ENCODE measurements around the gene UGT1A3.

Gene UGT1A3

DNA sequence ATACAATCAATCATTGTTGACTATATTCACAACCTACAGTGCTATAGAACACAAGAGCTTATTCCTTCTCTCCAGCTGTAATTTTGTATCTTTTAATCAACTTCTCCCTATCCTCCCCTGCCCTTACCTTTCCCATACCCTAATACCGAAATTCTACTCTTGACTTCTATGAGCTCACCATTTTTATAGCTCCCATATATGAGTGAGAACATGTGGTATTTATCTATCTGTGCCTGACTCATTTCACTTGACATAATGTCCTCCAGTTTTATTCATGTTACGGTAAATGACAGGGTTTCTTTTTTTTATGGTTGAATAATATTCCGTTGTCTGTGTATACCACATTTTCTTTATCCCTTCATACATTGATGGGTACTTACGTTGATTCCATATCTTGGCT, 51.9 kb downstream of the UGT1A3 start:
- ATAC-seq (ENCODE audit: low read depth) = no peak
- H3K4me1 Mint-ChIP-seq = no peaks in the 10 kb centered on the region
- no peak overlapping the region for H3K4me3 Mint-ChIP-seq
- peaks cover 20% of the 10 kb centered on the region for H3K27me3 Mint-ChIP-seq
- peaks cover 8% of the 10 kb centered on the region for H3K9me3 Mint-ChIP-seq
- no peak overlapping the region for H3K27ac Mint-ChIP-seq
- no peak for DNase-seq (ENCODE audit: low spot score in 2 of 2)
- no peaks in the 10 kb centered on the region for H3K36me3 Mint-ChIP-seq

DNA sequence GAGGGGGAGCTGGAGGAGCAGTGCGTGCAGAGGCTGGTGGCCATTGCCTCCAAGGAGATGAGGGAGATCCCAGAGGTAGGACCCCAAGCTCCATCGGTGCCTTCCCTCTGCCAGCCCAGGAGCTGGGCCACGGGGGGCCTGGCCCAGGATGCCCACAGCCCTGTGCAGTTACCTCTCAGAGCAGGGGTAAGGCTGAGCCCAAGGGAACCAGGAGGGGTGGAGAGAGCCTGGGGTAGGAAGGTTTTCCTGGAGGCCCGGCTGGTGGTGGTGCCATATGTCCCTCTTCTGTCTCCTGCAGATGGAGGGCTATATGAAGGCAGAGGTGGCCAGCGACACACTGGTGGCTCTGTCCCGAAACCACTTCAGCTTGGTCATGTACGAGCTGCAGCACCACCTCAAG, 60.7 kb downstream of the UGT1A3 start:
- peaks cover 3% of the 10 kb centered on the region for H3K4me1 Mint-ChIP-seq
- peaks cover 13% of the 10 kb centered on the region for H3K27me3 Mint-ChIP-seq
- H3K36me3 Mint-ChIP-seq = no peaks in the 10 kb centered on the region
- no peak overlapping the region for H3K4me3 Mint-ChIP-seq
- ATAC-seq (ENCODE audit: low read depth) (no peak), DNase-seq (ENCODE audit: low spot score in 2 of 2) (no peak)
- no peaks in the 10 kb centered on the region for H3K9me3 Mint-ChIP-seq
- no peak overlapping the region for H3K27ac Mint-ChIP-seq

DNA sequence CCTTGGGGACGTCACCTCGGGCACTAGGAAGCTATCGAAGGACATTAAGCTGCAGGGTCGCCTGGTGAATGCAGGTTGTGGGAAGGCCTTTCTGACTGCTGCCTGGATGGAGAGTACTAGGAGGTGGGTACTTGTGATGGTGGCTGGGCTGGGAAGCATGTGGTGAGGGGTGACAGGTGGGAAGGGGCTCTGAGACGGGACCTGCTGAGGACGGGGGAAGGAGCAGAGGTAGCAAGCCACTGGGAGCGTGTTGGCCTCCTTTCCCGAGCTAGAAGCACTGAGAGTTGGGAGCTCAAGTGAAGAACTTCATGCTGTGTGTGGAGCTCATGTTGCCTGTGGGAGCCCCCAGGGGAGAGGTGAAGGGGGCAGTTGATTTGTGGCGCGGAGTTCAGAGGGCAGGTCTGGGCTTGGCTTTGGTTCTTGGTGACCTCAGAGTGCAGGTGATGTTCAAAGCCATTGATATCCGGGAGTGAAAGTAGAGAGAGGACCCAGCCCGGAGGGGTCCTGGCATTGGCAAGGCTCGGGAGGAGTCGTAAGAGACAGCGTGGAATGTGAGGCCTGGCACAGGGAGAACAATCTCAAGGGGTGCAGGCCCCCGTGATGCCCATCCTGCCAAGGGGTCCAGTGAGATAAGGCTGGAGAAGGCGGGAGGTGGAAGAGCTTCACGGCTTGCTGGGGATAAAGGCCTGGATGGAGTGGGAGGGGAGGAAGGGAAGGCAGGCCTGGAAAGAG, 62.5 kb downstream of the UGT1A3 start:
- Mint-ChIP-seq H3K4me1 (peaks cover 3% of the 10 kb centered on the region), H3K27me3 (peaks cover 10% of the 10 kb centered on the region), H3K27ac (no peak overlapping the region), H3K36me3 (no peaks in the 10 kb centered on the region), H3K4me3 (no peak overlapping the region), H3K9me3 (no peaks in the 10 kb centered on the region)
- ATAC-seq (ENCODE audit: low read depth) = no peak
- DNase-seq (ENCODE audit: low spot score in 2 of 2) = no peak

DNA sequence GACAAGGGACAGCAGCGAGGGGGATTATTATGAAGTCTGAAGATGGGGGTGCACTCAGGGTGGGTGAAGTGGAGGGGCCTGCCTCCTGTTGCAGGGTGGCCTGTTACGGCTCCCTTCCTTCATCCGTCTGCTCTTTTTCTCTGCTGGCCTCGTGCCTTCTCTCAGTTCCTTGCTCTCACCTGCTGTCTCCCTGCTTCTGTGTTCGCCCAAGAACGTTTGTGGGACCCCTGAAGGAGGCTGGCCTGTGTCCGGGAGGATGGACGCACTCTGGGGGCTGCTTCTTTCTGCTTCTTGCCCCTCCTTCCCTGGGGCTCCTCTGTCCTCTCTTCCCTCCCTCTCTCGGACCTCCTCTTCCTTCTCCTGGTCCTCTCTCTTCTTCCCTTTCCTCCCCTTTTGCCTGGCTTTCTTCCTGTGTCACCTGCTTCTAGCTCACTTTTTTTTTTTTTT, 63.1 kb downstream of the UGT1A3 start:
- Mint-ChIP-seq H3K4me3 (no peak overlapping the region), H3K27ac (no peak overlapping the region), H3K36me3 (no peaks in the 10 kb centered on the region), H3K4me1 (peaks cover 3% of the 10 kb centered on the region), H3K9me3 (no peaks in the 10 kb centered on the region), H3K27me3 (peaks cover 10% of the 10 kb centered on the region)
- no peak for ATAC-seq (ENCODE audit: low read depth)
- DNase-seq (ENCODE audit: low spot score in 2 of 2) = no peak

DNA sequence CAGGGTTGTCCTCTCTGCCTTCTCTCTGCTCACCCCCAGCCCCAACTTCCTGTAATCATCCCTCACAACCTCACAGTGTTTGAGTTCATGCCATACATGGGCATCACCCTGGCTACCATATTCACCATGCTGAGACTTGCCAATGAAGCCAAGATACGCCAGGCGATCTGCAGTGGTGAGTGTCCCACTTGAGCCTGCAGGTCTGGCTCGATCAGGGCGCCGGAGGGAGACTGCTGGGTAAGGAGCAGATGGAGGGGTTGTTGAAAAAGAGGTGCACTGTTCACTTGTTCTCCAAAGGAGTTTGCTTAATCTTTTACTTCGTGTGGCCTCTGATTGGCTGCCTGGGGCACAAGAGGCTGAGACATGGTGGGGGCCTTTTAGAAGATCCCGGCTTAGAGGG, 63.9 kb downstream of the UGT1A3 start:
- H3K4me1 Mint-ChIP-seq = peaks cover 3% of the 10 kb centered on the region
- no peak for DNase-seq (ENCODE audit: low spot score in 2 of 2)
- H3K9me3 Mint-ChIP-seq = no peaks in the 10 kb centered on the region
- H3K27me3 Mint-ChIP-seq = peaks cover 10% of the 10 kb centered on the region
- no peak overlapping the region for H3K27ac Mint-ChIP-seq
- H3K4me3 Mint-ChIP-seq = no peak overlapping the region
- no peaks in the 10 kb centered on the region for H3K36me3 Mint-ChIP-seq
- ATAC-seq (ENCODE audit: low read depth) = no peak

DNA sequence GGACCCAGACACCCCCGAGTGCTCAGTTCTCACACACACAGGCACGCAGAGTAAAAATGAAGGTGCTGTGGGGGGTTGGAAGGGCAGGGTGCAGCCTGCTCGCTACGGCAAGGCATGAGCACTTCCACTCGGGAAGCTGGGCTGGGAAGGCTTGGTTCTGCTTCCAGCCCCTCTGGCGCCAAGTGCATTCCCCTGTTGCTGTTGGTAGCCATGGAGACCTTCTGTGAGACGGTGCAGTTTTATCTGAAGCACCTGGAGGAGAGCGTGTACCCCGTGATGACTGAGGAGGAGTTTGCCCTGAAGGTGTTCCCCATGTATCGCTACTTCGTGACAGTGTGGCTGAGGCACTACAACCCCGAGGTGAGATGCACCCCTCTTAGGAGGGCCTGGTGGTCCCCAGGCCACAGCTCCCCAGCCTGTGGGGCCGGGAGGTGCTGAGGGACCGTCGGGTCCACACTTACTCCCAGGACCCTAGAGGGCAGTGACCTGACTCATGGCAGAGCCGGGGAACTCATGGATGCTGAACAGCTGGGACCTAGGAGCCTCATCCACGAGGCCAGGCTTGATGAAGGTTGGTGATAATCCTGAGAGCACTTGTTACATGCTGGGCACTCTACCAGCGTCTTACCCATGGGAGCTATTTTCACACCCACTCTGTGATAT, 64.8 kb downstream of the UGT1A3 start:
- H3K9me3 Mint-ChIP-seq = no peaks in the 10 kb centered on the region
- no peak for DNase-seq (ENCODE audit: low spot score in 2 of 2)
- peaks cover 11% of the 10 kb centered on the region for H3K27me3 Mint-ChIP-seq
- no peak overlapping the region for H3K27ac Mint-ChIP-seq
- no peak for ATAC-seq (ENCODE audit: low read depth)
- no peaks in the 10 kb centered on the region for H3K36me3 Mint-ChIP-seq
- no peak overlapping the region for H3K4me3 Mint-ChIP-seq
- peaks cover 3% of the 10 kb centered on the region for H3K4me1 Mint-ChIP-seq

DNA sequence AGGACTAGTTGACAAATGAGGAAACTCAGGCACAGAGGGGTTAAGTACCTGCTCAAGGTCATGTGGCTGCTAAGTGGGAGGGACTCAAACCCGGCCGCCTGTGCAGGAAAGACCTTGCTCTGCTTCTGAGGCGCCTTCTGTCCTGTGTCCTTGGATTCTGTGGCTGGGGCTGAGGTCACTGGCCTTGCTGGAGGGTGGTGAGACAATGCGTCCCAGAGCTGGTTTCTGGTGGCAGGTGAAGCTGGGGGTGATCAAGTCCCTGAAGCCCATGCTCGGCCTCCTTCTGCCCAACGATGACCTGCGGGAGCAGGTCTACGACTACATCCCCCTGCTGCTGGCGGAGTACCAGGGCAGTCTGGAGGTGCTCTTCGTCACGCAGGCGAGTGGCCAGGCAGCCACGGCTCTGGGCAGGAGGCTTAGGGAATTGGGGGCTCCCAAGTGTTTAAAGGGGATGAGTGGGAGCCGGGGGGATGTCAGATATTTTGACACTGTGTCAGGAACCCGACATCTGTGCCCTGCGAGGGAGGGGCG, 65.4 kb downstream of the UGT1A3 start:
- ATAC-seq (ENCODE audit: low read depth) = no peak
- peaks cover 9% of the 10 kb centered on the region for H3K27me3 Mint-ChIP-seq
- no peak overlapping the region for H3K4me3 Mint-ChIP-seq

DNA sequence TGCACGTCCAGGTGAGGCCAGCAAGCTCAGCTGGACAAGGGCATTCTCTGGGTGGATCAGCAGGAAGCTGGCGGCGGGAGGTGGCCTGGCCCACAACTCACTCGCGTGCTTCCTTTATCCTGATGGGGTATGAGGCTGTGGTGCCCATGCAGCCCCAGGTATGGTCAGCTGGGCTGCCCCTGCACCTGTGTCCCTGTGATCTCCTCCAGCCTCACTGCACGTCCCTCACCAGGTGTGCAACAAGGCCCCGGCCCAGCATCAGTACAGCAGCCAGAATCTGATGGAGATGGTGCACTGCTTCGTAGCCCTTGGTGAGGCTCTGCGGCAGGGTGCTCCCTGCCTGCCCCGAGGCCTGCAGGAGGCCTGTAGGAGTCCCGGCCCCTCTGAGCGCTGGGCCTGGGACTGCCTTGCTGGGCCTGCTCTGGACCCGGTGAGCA, 66.9 kb downstream of the UGT1A3 start:
- DNase-seq (ENCODE audit: low spot score in 2 of 2) = no peak
- no peak for ATAC-seq (ENCODE audit: low read depth)
- Mint-ChIP-seq H3K27ac (no peak overlapping the region), H3K36me3 (no peaks in the 10 kb centered on the region), H3K4me1 (no peaks in the 10 kb centered on the region), H3K4me3 (no peak overlapping the region), H3K27me3 (peaks cover 3% of the 10 kb centered on the region), H3K9me3 (no peaks in the 10 kb centered on the region)

More for the DNA sequence above, 65.4 kb downstream of the UGT1A3 start:
- Mint-ChIP-seq H3K4me1 (peaks cover 3% of the 10 kb centered on the region), H3K27ac (no peak overlapping the region), H3K36me3 (no peaks in the 10 kb centered on the region), H3K9me3 (no peaks in the 10 kb centered on the region)
- no peak for DNase-seq (ENCODE audit: low spot score in 2 of 2)

DNA sequence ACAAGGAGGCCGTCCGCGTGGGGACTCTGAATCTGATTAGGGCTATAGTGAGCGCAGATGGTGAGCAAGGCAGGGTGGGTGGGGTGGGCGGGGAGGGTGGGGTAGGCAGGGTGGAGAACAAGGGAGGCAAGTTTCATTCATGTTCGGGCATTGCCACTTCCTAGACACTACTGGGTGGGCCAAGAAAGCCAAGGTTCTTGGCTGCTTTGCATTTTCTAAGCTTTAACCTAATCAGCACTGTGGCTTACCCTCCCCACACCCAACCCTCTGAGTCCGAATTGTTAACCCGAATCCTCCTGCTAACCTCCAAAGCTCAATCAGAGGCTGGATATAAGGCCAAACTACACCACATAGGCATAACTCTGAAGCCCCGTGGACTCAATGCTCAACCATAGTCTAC, 67.4 kb downstream of the UGT1A3 start:
- Mint-ChIP-seq H3K9me3 (no peaks in the 10 kb centered on the region), H3K4me1 (no peaks in the 10 kb centered on the region), H3K27me3 (peaks cover 1% of the 10 kb centered on the region), H3K4me3 (no peak overlapping the region), H3K36me3 (no peaks in the 10 kb centered on the region), H3K27ac (no peak overlapping the region)
- DNase-seq (ENCODE audit: low spot score in 2 of 2) (no peak), ATAC-seq (ENCODE audit: low read depth) (no peak)

DNA sequence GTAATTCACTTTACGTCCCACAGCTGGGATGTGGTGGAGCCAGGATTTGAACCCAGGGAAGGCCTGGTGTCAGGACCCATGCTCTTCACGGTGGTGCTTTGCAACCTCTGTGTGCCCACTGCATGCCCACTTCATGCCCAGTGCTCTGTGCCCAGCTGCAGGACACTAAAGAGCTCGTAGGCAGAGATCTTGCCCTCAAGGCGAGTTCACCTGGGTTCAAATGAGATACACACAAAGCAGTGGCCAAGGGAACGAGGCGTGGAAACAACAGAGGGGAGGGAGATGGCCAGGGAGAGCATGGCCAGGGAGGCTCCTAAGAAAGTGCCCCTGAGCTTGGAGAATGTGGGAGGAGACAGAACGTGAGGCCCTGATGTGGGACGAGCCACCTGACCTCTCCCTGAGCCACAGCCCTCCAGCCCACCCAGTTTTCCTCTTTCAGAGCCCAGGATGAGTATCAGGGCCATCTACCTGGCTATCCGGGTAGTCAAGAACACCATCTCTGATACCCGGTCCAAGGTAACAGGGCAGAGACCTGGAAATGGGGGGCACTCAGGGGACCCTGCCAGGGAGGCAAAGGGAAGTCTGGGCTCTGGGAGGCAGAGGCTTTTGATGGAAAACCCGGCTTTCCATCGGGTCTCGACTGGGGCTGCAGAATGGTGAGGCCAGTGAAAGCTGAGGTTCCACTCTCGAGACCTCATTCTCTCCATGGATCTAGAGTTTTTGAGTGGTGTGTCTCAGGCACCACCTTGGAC, 69.7 kb downstream of the UGT1A3 start:
- DNase-seq (ENCODE audit: low spot score in 2 of 2) (no peak), ATAC-seq (ENCODE audit: low read depth) (no peak)
- H3K27me3 Mint-ChIP-seq = peaks cover 3% of the 10 kb centered on the region
- no peak overlapping the region for H3K4me3 Mint-ChIP-seq
- no peaks in the 10 kb centered on the region for H3K4me1 Mint-ChIP-seq
- no peaks in the 10 kb centered on the region for H3K36me3 Mint-ChIP-seq
- no peaks in the 10 kb centered on the region for H3K9me3 Mint-ChIP-seq
- no peak overlapping the region for H3K27ac Mint-ChIP-seq

DNA sequence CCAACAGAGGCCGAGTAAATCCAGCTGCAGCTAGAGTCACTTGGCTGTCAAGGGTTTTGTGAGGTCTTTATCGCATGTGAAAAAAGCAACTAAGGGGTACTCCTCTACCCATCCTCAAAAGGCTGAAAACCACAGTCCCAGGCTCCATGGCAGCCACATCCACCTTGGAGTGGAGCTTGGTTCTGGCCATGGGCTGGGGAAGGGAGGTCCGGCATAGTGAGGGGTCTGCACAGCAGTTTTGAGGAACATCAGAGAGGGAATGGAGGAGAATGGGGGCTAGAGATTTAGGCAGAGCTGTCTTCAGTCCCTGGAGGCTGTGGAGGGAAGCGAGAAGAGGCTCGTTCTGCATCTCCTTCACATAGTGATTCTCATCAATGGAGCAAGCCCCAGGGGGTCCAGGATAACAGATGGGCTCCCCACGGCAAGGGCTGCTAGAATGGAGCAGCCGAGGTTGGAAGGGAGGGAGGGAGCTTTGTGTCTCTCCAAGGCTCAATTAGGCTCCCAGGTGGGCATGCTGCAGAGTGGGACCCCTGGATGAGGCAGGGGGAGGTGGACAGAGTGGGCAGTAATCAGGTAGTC, 70.3 kb downstream of the UGT1A3 start:
- Mint-ChIP-seq H3K27me3 (peaks cover 5% of the 10 kb centered on the region), H3K9me3 (no peaks in the 10 kb centered on the region), H3K27ac (no peak overlapping the region), H3K4me1 (no peaks in the 10 kb centered on the region), H3K36me3 (no peaks in the 10 kb centered on the region), H3K4me3 (no peak overlapping the region)
- DNase-seq (ENCODE audit: low spot score in 2 of 2) (no peak), ATAC-seq (ENCODE audit: low read depth) (no peak)

DNA sequence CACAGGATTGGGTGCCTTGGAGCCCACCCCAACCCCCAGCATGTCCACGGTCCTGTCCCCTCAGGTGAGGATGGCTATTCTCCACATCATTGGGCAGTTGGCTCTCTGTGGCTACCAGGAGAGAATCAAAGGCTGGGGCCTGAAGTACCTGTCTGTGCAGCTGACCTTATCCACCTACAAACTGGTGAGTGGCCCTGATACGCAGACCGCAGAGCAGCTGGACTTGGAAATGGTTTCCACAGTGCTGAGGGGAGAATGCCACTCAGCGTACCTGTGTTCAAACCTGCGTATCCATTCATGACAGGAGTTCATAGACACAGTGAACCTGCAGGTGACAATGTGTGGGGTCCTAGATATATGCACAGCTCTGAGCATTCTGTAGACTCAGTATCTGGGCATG, 70.9 kb downstream of the UGT1A3 start:
- ATAC-seq (ENCODE audit: low read depth) (no peak), DNase-seq (ENCODE audit: low spot score in 2 of 2) (no peak)
- Mint-ChIP-seq H3K27ac (no peak overlapping the region), H3K36me3 (no peaks in the 10 kb centered on the region), H3K4me3 (no peak overlapping the region), H3K27me3 (peaks cover 7% of the 10 kb centered on the region), H3K9me3 (no peaks in the 10 kb centered on the region), H3K4me1 (no peaks in the 10 kb centered on the region)

DNA sequence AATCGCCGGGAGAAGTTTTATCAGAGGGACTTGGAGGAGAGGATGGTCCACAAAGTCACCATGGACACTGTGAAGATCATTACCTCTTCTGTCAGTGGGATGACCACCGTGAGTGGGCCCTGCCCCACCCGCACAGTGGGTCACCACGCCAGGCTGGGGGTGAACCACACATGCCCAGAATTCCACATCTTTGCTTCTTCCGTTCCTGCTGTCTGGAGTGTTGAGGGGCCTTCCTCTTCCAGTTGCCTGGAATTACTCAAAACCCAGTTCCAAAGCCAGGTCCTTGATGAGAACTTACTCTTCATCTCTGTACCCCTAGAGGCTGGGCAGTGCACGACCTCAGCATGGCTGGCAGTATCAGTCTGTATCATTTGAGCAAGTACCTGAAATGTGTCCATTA, 71.4 kb downstream of the UGT1A3 start:
- Mint-ChIP-seq H3K4me3 (no peak overlapping the region), H3K36me3 (no peaks in the 10 kb centered on the region), H3K27me3 (peaks cover 7% of the 10 kb centered on the region), H3K27ac (no peak overlapping the region), H3K9me3 (no peaks in the 10 kb centered on the region), H3K4me1 (no peaks in the 10 kb centered on the region)
- no peak for ATAC-seq (ENCODE audit: low read depth)
- no peak for DNase-seq (ENCODE audit: low spot score in 2 of 2)
